Measurements from ENCODE around the gene CASP4.

DNA sequence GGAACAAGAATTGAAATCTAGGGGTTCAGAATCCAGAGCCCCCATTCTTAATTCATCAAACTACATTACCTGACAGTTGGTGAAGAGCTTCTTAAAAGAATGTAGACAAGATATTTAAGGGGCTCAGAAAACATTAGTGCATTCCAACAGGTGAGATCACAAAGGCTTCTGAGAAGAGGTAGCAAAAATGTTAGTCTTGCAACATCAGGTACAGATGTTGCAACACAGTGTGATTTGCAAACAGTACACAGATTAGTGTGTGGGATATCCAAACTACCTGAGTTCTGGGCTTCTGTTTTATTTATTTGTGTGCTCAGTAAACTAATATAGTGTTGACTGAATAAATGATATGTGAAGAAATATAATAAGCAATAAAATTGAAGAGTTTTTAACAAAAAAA lies 11.8 kb downstream of the CASP4 start:
- TF ChIP-seq CTCF (IDR thresholded peaks at IDR 0.05 in 8 of 11, conservative IDR thresholded peaks at IDR 0.05 in 3 of 11) (no peak), POLR2A (IDR thresholded peaks at IDR 0.05) (no peak), POLR2AphosphoS5 (IDR thresholded peaks at IDR 0.05) (no peak)
